Osteoblast (primary cell): Measurements from ENCODE around the gene TRIM6. TPM values are rescaled to one million over a fixed set of nuclear protein-coding genes. Genes with fewer than 3 reads are reported as not detected.
"Not testable (repeated sequence)": the region's sequence is repeated elsewhere in the genome, so short reads cannot be mapped to it uniquely, and the experiment has no call there.

Source experiments
- DNase-seq: peaks from one replicate; pipeline ENCODE4 v3.0.0; 2011; ENCODE audit warnings: low spot score, mixed read lengths; ENCODE audit not compliant: insufficient read length; ENCODE audit errors: missing footprints
- H2AFZ ChIP-seq: 2 replicates; pipeline ENCODE4 v1.6.0; 2011; ENCODE audit warnings: mild to moderate bottlenecking, low read length
- H3K27ac ChIP-seq: 2 replicates; pipeline ENCODE4 v1.5.1; 2011; ENCODE audit warnings: mild to moderate bottlenecking, low read depth, low read length, moderate library complexity
- H3K27me3 ChIP-seq: 2 replicates; pipeline ENCODE4 v1.6.0; 2012; ENCODE audit warnings: mild to moderate bottlenecking, control low read depth, inconsistent platforms, low read length, moderate library complexity; ENCODE audit not compliant: insufficient read depth
- H3K36me3 ChIP-seq: 2 replicates; pipeline ENCODE4 v1.5.1; 2011; ENCODE audit warnings: mild to moderate bottlenecking, low read length, control low read depth, moderate library complexity; ENCODE audit not compliant: insufficient read depth
- H3K4me1 ChIP-seq: 2 replicates; pipeline ENCODE4 v1.5.1; 2011; ENCODE audit warnings: mild to moderate bottlenecking, low read length, control low read depth, moderate library complexity; ENCODE audit not compliant: insufficient read depth
- H3K4me2 ChIP-seq: 2 replicates; pipeline ENCODE4 v1.6.0; 2011; ENCODE audit warnings: mild to moderate bottlenecking, low read length; ENCODE audit not compliant: insufficient read depth
- H3K4me3 ChIP-seq: fragments of 200-600 bp; sonication (generic); 3 replicates; pipeline ENCODE4 v1.5.1; 2012; ENCODE audit warnings: mild to moderate bottlenecking, low read length, inconsistent platforms; ENCODE audit not compliant: insufficient read depth
- H3K79me2 ChIP-seq: 2 replicates; pipeline ENCODE4 v1.6.0; 2012; ENCODE audit warnings: mild to moderate bottlenecking, low read length, control low read depth, inconsistent platforms; ENCODE audit not compliant: insufficient read depth
- H3K9me3 ChIP-seq: 2 replicates; pipeline ENCODE4 v1.5.1; 2011; ENCODE audit warnings: low read depth, low read length, control low read depth
- H4K20me1 ChIP-seq: 2 replicates; pipeline ENCODE4 v1.6.0; 2012; ENCODE audit warnings: mild to moderate bottlenecking, low read length, control low read depth; ENCODE audit not compliant: insufficient read depth
- CTCF ChIP-seq: IDR thresholded peaks from 2 replicates; pipeline ENCODE4 v1.5.1; 2011; ENCODE audit warnings: mild to moderate bottlenecking, low read depth, low read length, moderate library complexity; ENCODE audit errors: extremely low read depth
- total RNA-seq: library from RNA; depleted of rRNA; stranded (reverse); fragments of >200 nt; gene quantifications from 2 replicates; pipeline ENCODE4 v1.2.3, GENCODE V29; 2012

Gene TRIM6
- total RNA-seq, 1 donor = 3.6 TPM

DNA sequence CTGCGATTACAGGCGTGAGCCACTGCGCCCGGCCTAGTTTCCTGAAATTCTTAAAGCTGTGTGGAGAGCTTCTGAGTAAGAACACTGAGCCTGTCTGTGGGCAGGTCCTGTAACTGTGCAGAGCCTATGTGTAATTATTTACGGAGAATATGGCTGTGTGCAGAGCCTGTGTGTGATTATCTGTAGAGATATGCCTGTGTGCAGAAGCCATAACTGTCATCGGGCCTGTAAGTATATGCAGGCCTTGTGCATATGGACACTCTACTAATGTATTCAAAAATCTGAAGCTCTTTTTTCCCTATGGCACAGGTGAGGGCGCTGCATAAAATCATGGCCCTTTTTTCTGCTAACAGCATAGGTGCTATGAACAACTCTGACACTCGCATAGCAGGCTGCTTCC, 15.9 kb upstream of the TRIM6 start, which contains the start of gene OR52B6:
OR52B6 (plus strand) TSS at position 301 of the 400 bp plus-strand sequence; CDS start at position 301, 0 bp downstream.
- Histone ChIP-seq H3K79me2 (no peaks in the 10 kb centered on the region), H3K27me3 (no peaks in the 10 kb centered on the region), H2AFZ (no peak within 1 kb of the TSS), H3K4me1 (no peaks in the 10 kb centered on the region), H3K36me3 (no peaks in the 10 kb centered on the region), H4K20me1 (no peaks in the 10 kb centered on the region), H3K4me3 (no peak within 1 kb of the TSS), H3K9me3 (no peaks in the 10 kb centered on the region), H3K4me2 (no peak within 1 kb of the TSS), H3K27ac (no peak within 1 kb of the TSS)
- no peak for DNase-seq
- no peak for TF ChIP-seq CTCF

- H4K20me1 ChIP-seq = no peaks in the 10 kb centered on the region
- H3K4me2 ChIP-seq = no peak overlapping the region
- H3K27me3 ChIP-seq = no peaks in the 10 kb centered on the region
- DNase-seq = no peak
- H3K4me1 ChIP-seq = no peaks in the 10 kb centered on the region
- no peak overlapping the region for H2AFZ ChIP-seq
- no peaks in the 10 kb centered on the region for H3K79me2 ChIP-seq
- H3K9me3 ChIP-seq = no peaks in the 10 kb centered on the region
- TF ChIP-seq CTCF = no peak
- H3K4me3 ChIP-seq = no peak overlapping the region
- H3K36me3 ChIP-seq = no peaks in the 10 kb centered on the region
- no peak overlapping the region for H3K27ac ChIP-seq
Observed at GRCh38 chr11:5581014-5581413, 15.4 kb upstream of the TRIM6 start.

DNA sequence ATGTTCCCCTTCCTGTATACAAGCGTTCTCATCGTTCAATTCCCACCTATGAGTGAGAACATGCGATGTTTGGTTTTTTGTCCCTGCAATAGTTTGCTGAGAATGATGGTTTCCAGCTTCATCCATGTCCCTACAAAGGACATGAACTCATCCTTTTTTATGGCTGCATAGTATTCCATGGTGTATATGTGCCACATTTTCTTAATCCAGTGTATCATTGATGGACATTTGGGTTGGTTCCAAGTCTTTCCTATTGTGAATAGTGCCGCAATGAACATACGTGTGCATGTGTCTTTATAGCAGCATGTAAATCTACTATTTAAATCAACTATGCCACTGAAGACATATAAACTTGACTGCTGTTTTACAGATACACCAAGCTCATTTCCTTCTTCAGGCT, 12.0 kb upstream of the TRIM6 start:
- H2AFZ ChIP-seq, DNase-seq, H3K27me3 ChIP-seq, H3K4me2 ChIP-seq, H3K79me2 ChIP-seq, H3K9me3 ChIP-seq, H3K4me1 ChIP-seq, H3K36me3 ChIP-seq, H4K20me1 ChIP-seq, H3K27ac ChIP-seq, H3K4me3 ChIP-seq: not testable (repeated sequence)

- not testable (repeated sequence) for H3K4me1 ChIP-seq, H3K27ac ChIP-seq, H3K79me2 ChIP-seq, H3K4me3 ChIP-seq, H3K9me3 ChIP-seq, H2AFZ ChIP-seq, H3K4me2 ChIP-seq, DNase-seq, H4K20me1 ChIP-seq, H3K36me3 ChIP-seq, H3K27me3 ChIP-seq
Observed at GRCh38 chr11:5589906-5590305, 6.5 kb upstream of the TRIM6 start.

DNA sequence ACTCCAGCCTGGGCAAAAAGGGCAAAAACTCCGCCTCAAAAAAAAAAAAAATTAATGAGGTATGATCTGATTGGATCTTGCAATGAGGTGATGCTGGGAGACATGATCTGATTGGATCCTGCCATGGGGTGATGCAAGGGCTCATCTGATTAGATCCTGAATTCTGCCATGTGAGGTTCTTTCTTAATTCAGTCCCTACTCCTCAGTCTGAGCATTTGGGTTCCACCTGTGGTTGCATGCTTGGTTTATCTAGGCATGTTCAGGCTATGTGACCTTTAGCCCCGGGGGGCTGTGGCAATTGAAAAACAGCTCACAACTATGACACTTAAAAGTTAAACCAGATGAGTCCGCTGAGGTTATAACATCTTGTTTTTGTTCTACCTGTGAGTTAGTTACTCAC, 4.8 kb upstream of the TRIM6 start:
- DNase-seq = no peak
- no peaks in the 10 kb centered on the region for H3K27me3 ChIP-seq
- TF ChIP-seq CTCF = no peak
- no peaks in the 10 kb centered on the region for H4K20me1 ChIP-seq
- no peaks in the 10 kb centered on the region for H3K36me3 ChIP-seq
- no peak overlapping the region for H2AFZ ChIP-seq
- H3K79me2 ChIP-seq = no peaks in the 10 kb centered on the region
- H3K9me3 ChIP-seq = no peaks in the 10 kb centered on the region
- H3K27ac ChIP-seq = no peak overlapping the region
- H3K4me2 ChIP-seq = no peak overlapping the region
- no peak overlapping the region for H3K4me3 ChIP-seq
- H3K4me1 ChIP-seq = no peaks in the 10 kb centered on the region
